NT2/D1 (cell line): ENCODE measurements around the gene CFAP410.

Source experiments
- YY1 ChIP-seq: IDR thresholded peaks from 2 replicates; pipeline ENCODE4 v1.6.1; 2011; ENCODE audit not compliant: insufficient read length, insufficient read depth
- ZNF274 ChIP-seq: IDR thresholded peaks from 2 replicates; pipeline ENCODE4 v1.6.1; 2011; ENCODE audit warnings: mild to moderate bottlenecking, low read depth, low read length

GRCh38 chr21:44305691-44306090, 33.5 kb downstream of the CFAP410 start:
- no peak for TF ChIP-seq YY1
- no peak for TF ChIP-seq ZNF274
